Mesothelial cell of epicardium (in vitro differentiated cells): ENCODE results near the gene SMAD6. TPM values are rescaled to one million over a fixed set of nuclear protein-coding genes. Genes with fewer than 3 reads are reported as not detected.

ENCODE experiments used
- DNase-seq, 2 experiments: peaks; one replicate each; pipeline ENCODE4 v3.0.0; 2021; ENCODE audit warnings: low spot score in 2 of 2; ENCODE audit not compliant: unreplicated experiment in 2 of 2
- H3K27ac Mint-ChIP-seq: 2 replicates; pipeline ENCODE4 v1.8.0; 2021; ENCODE audit warnings: mixed read lengths
- H3K27me3 Mint-ChIP-seq: 2 replicates; pipeline ENCODE4 v1.8.0; 2021; ENCODE audit warnings: low read depth, mixed read lengths
- H3K36me3 Mint-ChIP-seq: 2 replicates; pipeline ENCODE4 v1.8.0; 2021; ENCODE audit warnings: mixed read lengths
- H3K4me1 Mint-ChIP-seq: 2 replicates; pipeline ENCODE4 v1.8.0; 2021; ENCODE audit warnings: mixed read lengths
- H3K4me3 Mint-ChIP-seq: 2 replicates; pipeline ENCODE4 v1.8.0; 2021; ENCODE audit warnings: mild to moderate bottlenecking, moderate library complexity, mixed read lengths
- H3K9me3 Mint-ChIP-seq: 2 replicates; pipeline ENCODE4 v1.8.0; 2021; ENCODE audit warnings: mixed read lengths
- total RNA-seq: library from RNA; stranded (reverse); gene quantifications from 3 replicates; pipeline ENCODE4 v1.2.1, GENCODE V29; 2021
- TF ChIP-seq, protein P1 (sequence below): fragments of 200-600 bp; sonication (generic); IDR thresholded peaks from one replicate; pipeline ENCODE4 v1.5.0; 2021; ENCODE audit warnings: antibody characterized with exemption; ENCODE audit not compliant: unreplicated experiment

SMAD6 gene
- total RNA-seq, 1 donor from 2014 or later = 176 TPM

- DNase-seq = no peak
- TF ChIP-seq, protein P1, sequence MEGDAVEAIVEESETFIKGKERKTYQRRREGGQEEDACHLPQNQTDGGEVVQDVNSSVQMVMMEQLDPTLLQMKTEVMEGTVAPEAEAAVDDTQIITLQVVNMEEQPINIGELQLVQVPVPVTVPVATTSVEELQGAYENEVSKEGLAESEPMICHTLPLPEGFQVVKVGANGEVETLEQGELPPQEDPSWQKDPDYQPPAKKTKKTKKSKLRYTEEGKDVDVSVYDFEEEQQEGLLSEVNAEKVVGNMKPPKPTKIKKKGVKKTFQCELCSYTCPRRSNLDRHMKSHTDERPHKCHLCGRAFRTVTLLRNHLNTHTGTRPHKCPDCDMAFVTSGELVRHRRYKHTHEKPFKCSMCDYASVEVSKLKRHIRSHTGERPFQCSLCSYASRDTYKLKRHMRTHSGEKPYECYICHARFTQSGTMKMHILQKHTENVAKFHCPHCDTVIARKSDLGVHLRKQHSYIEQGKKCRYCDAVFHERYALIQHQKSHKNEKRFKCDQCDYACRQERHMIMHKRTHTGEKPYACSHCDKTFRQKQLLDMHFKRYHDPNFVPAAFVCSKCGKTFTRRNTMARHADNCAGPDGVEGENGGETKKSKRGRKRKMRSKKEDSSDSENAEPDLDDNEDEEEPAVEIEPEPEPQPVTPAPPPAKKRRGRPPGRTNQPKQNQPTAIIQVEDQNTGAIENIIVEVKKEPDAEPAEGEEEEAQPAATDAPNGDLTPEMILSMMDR = no peak
- H3K36me3 Mint-ChIP-seq = peaks cover 23% of the 10 kb centered on the region
- H3K4me1 Mint-ChIP-seq = peaks cover 43% of the 10 kb centered on the region
- no peaks in the 10 kb centered on the region for H3K27me3 Mint-ChIP-seq
- H3K4me3 Mint-ChIP-seq = no peak overlapping the region
- H3K27ac Mint-ChIP-seq = no peak overlapping the region
- H3K9me3 Mint-ChIP-seq = no peaks in the 10 kb centered on the region
Measured at GRCh38 chr15:66703540-66703941, 1.5 kb downstream of the SMAD6 start.

DNA sequence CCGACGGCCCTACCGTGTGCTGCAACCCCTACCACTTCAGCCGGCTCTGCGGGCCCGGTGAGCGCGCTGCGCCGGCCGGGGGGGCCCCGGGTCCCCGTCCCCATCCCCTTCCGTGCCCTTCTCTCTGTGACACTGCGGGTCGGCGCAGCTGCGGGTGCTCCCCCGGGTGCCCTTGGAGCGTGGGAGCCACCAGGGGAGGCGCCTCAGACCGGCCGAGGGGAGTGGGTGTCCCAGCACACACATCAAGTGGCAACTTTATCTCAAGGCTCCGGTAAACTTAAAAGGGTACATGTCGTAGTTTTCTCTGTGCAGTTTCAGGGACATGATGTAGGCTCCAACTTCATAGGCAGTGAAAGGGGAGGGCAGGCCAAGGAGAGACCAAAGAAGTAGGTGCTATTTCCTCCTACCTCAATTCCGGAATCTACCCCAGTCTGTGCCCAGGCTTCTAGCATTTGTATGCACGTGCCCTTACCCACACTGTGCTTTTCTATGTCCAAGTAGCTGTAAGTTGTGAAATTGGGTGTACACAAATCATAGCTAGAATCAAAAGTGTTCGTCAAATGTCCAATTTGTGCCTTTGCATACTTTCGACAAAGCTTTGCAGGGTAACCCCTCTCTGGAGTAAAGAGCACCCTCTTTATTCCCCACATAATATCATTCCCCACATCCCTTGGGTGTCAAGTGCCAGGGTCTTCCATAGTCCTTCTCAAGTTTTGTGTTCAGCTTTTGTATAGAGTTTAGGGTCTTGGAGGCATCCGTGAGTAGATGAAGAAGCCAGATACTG, 2.2 kb downstream of the SMAD6 start:
- Mint-ChIP-seq H3K27ac (peak overlapping the region; percentile 91), H3K27me3 (no peaks in the 10 kb centered on the region), H3K4me3 (peak overlapping the region; percentile 94), H3K9me3 (no peaks in the 10 kb centered on the region), H3K36me3 (peaks cover 29% of the 10 kb centered on the region), H3K4me1 (peaks cover 47% of the 10 kb centered on the region)
- no peak for DNase-seq
- TF ChIP-seq, protein P1 = no peak

DNA sequence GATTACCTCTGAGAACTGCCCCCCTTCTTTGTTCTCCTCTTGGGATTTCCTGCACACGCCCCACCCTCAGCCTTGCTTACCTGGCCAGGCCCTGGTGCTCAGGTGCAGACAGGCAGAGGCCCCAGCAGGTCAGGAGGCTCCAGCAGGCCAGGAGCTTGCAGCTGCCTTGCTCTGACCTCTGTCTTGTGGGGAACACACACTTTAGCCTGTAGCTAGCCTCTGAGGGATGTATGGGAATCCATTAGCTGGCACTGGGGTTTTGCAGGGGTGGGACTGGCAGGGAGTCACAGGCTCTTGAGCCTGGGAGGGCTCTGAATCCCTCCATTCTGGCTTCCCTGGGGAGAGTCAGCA, 2.7 kb downstream of the SMAD6 start:
- Mint-ChIP-seq H3K4me1 (peaks cover 51% of the 10 kb centered on the region), H3K27me3 (no peaks in the 10 kb centered on the region), H3K4me3 (peak overlapping the region; percentile 94), H3K27ac (peak overlapping the region; percentile 91), H3K36me3 (peaks cover 31% of the 10 kb centered on the region), H3K9me3 (no peaks in the 10 kb centered on the region)
- DNase-seq = no peak
- TF ChIP-seq, protein P1 = no peak

DNA sequence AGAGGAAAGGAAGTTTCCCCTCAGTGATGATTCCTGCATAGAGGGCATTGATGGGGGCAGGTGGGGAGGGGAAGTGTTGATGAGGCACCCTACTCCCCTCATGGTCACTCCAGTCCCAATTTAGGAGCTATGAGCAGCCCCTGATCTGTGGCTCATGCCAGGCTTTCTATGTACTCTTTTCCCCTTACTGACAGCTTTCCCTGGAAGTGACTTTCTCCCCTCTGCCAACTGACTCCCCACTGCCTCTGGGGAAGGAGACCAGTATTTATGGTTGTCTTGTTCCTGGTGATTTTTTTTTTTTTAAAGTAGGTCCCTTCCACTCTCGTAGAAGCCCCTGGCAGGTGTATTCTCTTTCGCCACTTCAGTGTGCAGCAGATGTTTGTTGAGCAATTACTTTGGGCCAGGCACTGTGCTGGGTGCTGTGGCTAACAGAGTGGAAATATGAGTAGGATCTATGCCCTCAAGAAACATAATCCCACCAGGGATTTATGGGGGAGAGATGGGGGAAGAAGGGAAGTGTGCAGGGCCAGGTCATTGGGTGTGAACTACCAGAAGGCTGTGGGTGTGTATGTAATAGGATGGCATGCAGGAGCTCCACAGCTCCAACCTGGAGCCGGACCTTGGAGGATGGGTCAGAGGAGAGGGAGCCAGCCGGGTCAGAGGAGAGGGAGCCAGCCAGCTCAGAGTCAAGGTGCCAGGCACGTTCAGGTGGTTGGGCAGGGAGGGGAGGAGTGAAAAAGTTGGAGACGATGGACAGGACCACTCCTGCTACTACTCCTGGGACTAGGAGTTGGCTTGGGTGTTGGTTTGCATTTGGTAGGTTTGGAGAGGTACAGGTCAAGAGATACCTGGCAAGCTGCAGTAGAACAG, 3.5 kb downstream of the SMAD6 start:
- H3K4me1 Mint-ChIP-seq = peaks cover 55% of the 10 kb centered on the region
- H3K36me3 Mint-ChIP-seq = peaks cover 31% of the 10 kb centered on the region
- TF ChIP-seq, protein P1 = no peak
- H3K4me3 Mint-ChIP-seq = peak overlapping the region; percentile 94
- H3K9me3 Mint-ChIP-seq = no peaks in the 10 kb centered on the region
- H3K27ac Mint-ChIP-seq = peak overlapping the region; percentile 91
- no peaks in the 10 kb centered on the region for H3K27me3 Mint-ChIP-seq
- no peak for DNase-seq

GRCh38 chr15:66706225-66706732, 4.2 kb downstream of the SMAD6 start:
- H3K4me1 Mint-ChIP-seq = peaks cover 61% of the 10 kb centered on the region
- H3K27ac Mint-ChIP-seq = peak overlapping the region; percentile 91
- H3K4me3 Mint-ChIP-seq = peak overlapping the region; percentile 94
- H3K9me3 Mint-ChIP-seq = no peaks in the 10 kb centered on the region
- no peaks in the 10 kb centered on the region for H3K27me3 Mint-ChIP-seq
- peaks cover 31% of the 10 kb centered on the region for H3K36me3 Mint-ChIP-seq
- TF ChIP-seq, protein P1 = peak; percentile 56
- DNase-seq = peak in 1 of 2 experiments; percentile 53
